Right lobe of liver (tissue), 4 donors: Measurements from ENCODE around the gene KARS1.

Experiments
- POLR2A ChIP-seq: fragments of 450-650 bp; IDR thresholded peaks from one replicate; pipeline ENCODE4 v1.6.1; 2017; ENCODE audit warnings: antibody characterized with exemption, mild to moderate bottlenecking
- TF ChIP-seq, protein P1 (sequence below), 4 donors: fragments of 200-600 bp in 3 of 4; fragments of 450-650 bp in 1 of 4; IDR thresholded peaks; one replicate each; pipeline versions ENCODE4 v1.5.1 to v1.8.0; 2016 to 2022; ENCODE audit warnings: antibody characterized with exemption in 4 of 4, mild to moderate bottlenecking in 2 of 4
- donor health status: DM: no; HTN: no; CAD: no.
- donor health status: DM: no; HTN: no; CAD: no.
- donor health status: DM: no; HTN: yes; CAD: no.

GRCh38 chr16:75626806-75627205 lies 20.7 kb downstream of the KARS1 start:
- TF ChIP-seq, protein P1, sequence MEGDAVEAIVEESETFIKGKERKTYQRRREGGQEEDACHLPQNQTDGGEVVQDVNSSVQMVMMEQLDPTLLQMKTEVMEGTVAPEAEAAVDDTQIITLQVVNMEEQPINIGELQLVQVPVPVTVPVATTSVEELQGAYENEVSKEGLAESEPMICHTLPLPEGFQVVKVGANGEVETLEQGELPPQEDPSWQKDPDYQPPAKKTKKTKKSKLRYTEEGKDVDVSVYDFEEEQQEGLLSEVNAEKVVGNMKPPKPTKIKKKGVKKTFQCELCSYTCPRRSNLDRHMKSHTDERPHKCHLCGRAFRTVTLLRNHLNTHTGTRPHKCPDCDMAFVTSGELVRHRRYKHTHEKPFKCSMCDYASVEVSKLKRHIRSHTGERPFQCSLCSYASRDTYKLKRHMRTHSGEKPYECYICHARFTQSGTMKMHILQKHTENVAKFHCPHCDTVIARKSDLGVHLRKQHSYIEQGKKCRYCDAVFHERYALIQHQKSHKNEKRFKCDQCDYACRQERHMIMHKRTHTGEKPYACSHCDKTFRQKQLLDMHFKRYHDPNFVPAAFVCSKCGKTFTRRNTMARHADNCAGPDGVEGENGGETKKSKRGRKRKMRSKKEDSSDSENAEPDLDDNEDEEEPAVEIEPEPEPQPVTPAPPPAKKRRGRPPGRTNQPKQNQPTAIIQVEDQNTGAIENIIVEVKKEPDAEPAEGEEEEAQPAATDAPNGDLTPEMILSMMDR (IDR thresholded peaks at IDR 0.05) = no peak
- no peak for TF ChIP-seq POLR2A
